ENCODE data around the gene PISD. TPM values are rescaled to one million over a fixed set of nuclear protein-coding genes. Genes with fewer than 3 reads are reported as not detected.

PISD gene
- total RNA-seq, 4 donors from 2014 or later, result 15.3 to 19.0 (median 18.5) TPM

GRCh38 chr22:31630331-31631329 is 31.4 kb downstream of the PISD start:
- Histone ChIP-seq H3K27me3 (no peaks in the 10 kb centered on the region), H3K27ac (peak overlapping the region; percentile 67 to 84 (median 79)), H3K9me3 (no peaks in the 10 kb centered on the region), H3K4me1 (peaks cover 50 to 55% of the 10 kb centered on the region in 2 donors), H3K4me3 (peak overlapping the region; percentile 75 to 82 (median 78)), H3K36me3 (no peaks in the 10 kb centered on the region)
- no peak for TF ChIP-seq CTCF (IDR thresholded peaks at IDR 0.05 in 4 of 5, conservative IDR thresholded peaks at IDR 0.05 in 1 of 5)
- peak; percentile 12 to 41 for TF ChIP-seq POLR2A (IDR thresholded peaks at IDR 0.05)
- DNase-seq, result peak; percentile 31 to 52
- peak; percentile 43 to 53 for ATAC-seq
- in situ Hi-C loops (cut with MboI; ENCODE audit: low sequenced_read_pairs in 4 of 4), result loop anchor here in 3 of 4 donors (5.0 to 25.0 kb wide), 3 partner anchors 73 to 293 kb away; partner anchors contain the start of gene PATZ1 (in 1 of the 3)
- intact Hi-C loops (cut with DNase I; ENCODE audit: low total_unique reads), result loop anchor here (5.0 kb wide), 2 partner anchors 138 to 283 kb away; partner anchors contain the start of gene PATZ1

- peak overlapping the region; percentile 67 to 84 (median 79) for H3K27ac ChIP-seq
- no peaks in the 10 kb centered on the region for H3K27me3 ChIP-seq
- no peaks in the 10 kb centered on the region for H3K36me3 ChIP-seq
- H3K4me3 ChIP-seq, result peak overlapping the region; percentile 75 to 82 (median 78)
- in situ Hi-C loops (cut with MboI; ENCODE audit: low sequenced_read_pairs in 4 of 4) (loop anchor here in 3 of 4 donors (5.0 to 25.0 kb wide), 3 partner anchors 72 to 292 kb away; partner anchors contain the start of gene PATZ1 (in 1 of the 3)), intact Hi-C loops (cut with DNase I; ENCODE audit: low total_unique reads) (loop anchor here (5.0 kb wide), 2 partner anchors 137 to 282 kb away; partner anchors contain the start of gene PATZ1)
- ATAC-seq, result no peak
- no peak for DNase-seq
- peaks cover 51 to 57% of the 10 kb centered on the region in 2 donors for H3K4me1 ChIP-seq
- TF ChIP-seq POLR2A (IDR thresholded peaks at IDR 0.05) (no peak), CTCF (IDR thresholded peaks at IDR 0.05 in 4 of 5, conservative IDR thresholded peaks at IDR 0.05 in 1 of 5) (no peak)
- H3K9me3 ChIP-seq, result no peaks in the 10 kb centered on the region
Measured at GRCh38 chr22:31629741-31630184, 32.3 kb downstream of the PISD start.

- Histone ChIP-seq H3K36me3 (no peaks in the 10 kb centered on the region), H3K27me3 (no peaks in the 10 kb centered on the region), H3K4me1 (peaks cover 51 to 57% of the 10 kb centered on the region in 2 donors), H3K4me3 (peak overlapping the region in 1 of 4 donors; percentile 75), H3K27ac (peak overlapping the region in 1 of 4 donors; percentile 78), H3K9me3 (no peaks in the 10 kb centered on the region)
- in situ Hi-C loops (cut with MboI; ENCODE audit: low sequenced_read_pairs in 4 of 4) (loop anchor here in 2 of 4 donors (25.0 kb wide), 2 partner anchors 267 to 292 kb away; partner anchors contain the start of gene PATZ1 (in 1 of the 2)), intact Hi-C loops (cut with DNase I; ENCODE audit: low total_unique reads) (no loop called here)
- TF ChIP-seq POLR2A (IDR thresholded peaks at IDR 0.05) (no peak), CTCF (IDR thresholded peaks at IDR 0.05 in 4 of 5, conservative IDR thresholded peaks at IDR 0.05 in 1 of 5) (no peak)
- ATAC-seq (no peak), DNase-seq (no peak)
Measured at GRCh38 chr22:31628969-31629708, 32.9 kb downstream of the PISD start.

GRCh38 chr22:31628362-31628761 is 33.7 kb downstream of the PISD start:
- ATAC-seq (peak; percentile 23 to 56), DNase-seq (no peak)
- no peak overlapping the region for H3K4me3 ChIP-seq
- no peaks in the 10 kb centered on the region for H3K36me3 ChIP-seq
- in situ Hi-C loops (cut with MboI; ENCODE audit: low sequenced_read_pairs in 4 of 4), result loop anchor here in 2 of 4 donors (25.0 kb wide), 2 partner anchors 266 to 291 kb away; partner anchors contain the start of gene PATZ1 (in 1 of the 2)
- intact Hi-C loops (cut with DNase I; ENCODE audit: low total_unique reads), result no loop called here
- H3K9me3 ChIP-seq, result no peaks in the 10 kb centered on the region
- no peak for TF ChIP-seq POLR2A (IDR thresholded peaks at IDR 0.05)
- no peak for TF ChIP-seq CTCF (IDR thresholded peaks at IDR 0.05 in 4 of 5, conservative IDR thresholded peaks at IDR 0.05 in 1 of 5)
- peak overlapping the region in 3 of 4 donors; percentile 6 to 54 (median 39) for H3K27ac ChIP-seq
- H3K4me1 ChIP-seq, result peaks cover 47 to 53% of the 10 kb centered on the region in 2 donors
- no peaks in the 10 kb centered on the region for H3K27me3 ChIP-seq
